HG02610 (cell line): ENCODE data around the gene RAB33B.
A peak's percentile ranks its signal among the peaks of the same experiment; 100 is the strongest.
"Not testable (repeated sequence)": the region's sequence is repeated elsewhere in the genome, so short reads cannot be mapped to it uniquely, and the experiment has no call there.

ENCODE experiments used
- ATAC-seq: cut with Tn5 transposase; IDR thresholded peaks from one replicate; pipeline ENCODE4 v1.9.1; 2021; ENCODE audit warnings: mild to moderate bottlenecking, moderate library complexity; ENCODE audit not compliant: unreplicated experiment

Gene RAB33B

GRCh38 chr4:139454111-139455045, at the start of gene RAB33B:
TSS of gene RAB33B (plus strand) at chr4:139454121. CDS start at chr4:139454196, 75 bp downstream.
- peak; percentile 2 for ATAC-seq

GRCh38 chr4:139410312-139410711, 43.6 kb upstream of the RAB33B start:
- ATAC-seq = no peak

- ATAC-seq = not testable (repeated sequence)
Measured at GRCh38 chr4:139414671-139415210, 39.2 kb upstream of the RAB33B start.

- ATAC-seq = no peak
Measured at GRCh38 chr4:139416073-139416673, 37.7 kb upstream of the RAB33B start.

- ATAC-seq = peak; percentile 80
Measured at GRCh38 chr4:139419388-139419914, 34.5 kb upstream of the RAB33B start.

GRCh38 chr4:139420652-139421051, 33.3 kb upstream of the RAB33B start:
- ATAC-seq = no peak

- ATAC-seq = no peak
Measured at GRCh38 chr4:139436122-139436521, 17.8 kb upstream of the RAB33B start.

- ATAC-seq = no peak
Measured at GRCh38 chr4:139438141-139438540, 15.8 kb upstream of the RAB33B start.

- ATAC-seq = no peak
Measured at GRCh38 chr4:139441029-139441428, 12.9 kb upstream of the RAB33B start.

GRCh38 chr4:139443661-139444060, 10.3 kb upstream of the RAB33B start:
- ATAC-seq = no peak

GRCh38 chr4:139444881-139445280, 9.0 kb upstream of the RAB33B start:
- ATAC-seq = not testable (repeated sequence)

GRCh38 chr4:139447078-139447477, 6.8 kb upstream of the RAB33B start:
- ATAC-seq = not testable (repeated sequence)

GRCh38 chr4:139450586-139450985, 3.3 kb upstream of the RAB33B start:
- ATAC-seq = no peak

GRCh38 chr4:139451997-139452396, 1.9 kb upstream of the RAB33B start:
- ATAC-seq = no peak

GRCh38 chr4:139453041-139453370, 915 bp upstream of the RAB33B start:
- ATAC-seq = peak; percentile 38

- ATAC-seq = peak; percentile 91
Measured at GRCh38 chr4:139453371-139454110, 380 bp upstream of the RAB33B start.

GRCh38 chr4:139455126-139455538, 1.2 kb downstream of the RAB33B start:
- no peak for ATAC-seq

- no peak for ATAC-seq
Measured at GRCh38 chr4:139457318-139457717, 3.4 kb downstream of the RAB33B start.

GRCh38 chr4:139458543-139458942, 4.6 kb downstream of the RAB33B start:
- no peak for ATAC-seq

- no peak for ATAC-seq
Measured at GRCh38 chr4:139458999-139459398, 5.1 kb downstream of the RAB33B start.

GRCh38 chr4:139460565-139460964, 6.6 kb downstream of the RAB33B start:
- ATAC-seq = no peak
